NCI-H748 treated with DMSO at 0.1 percent for 48 hours (cell line): ENCODE results near the gene PELI3.

Experiments
- DNase-seq: peaks from one replicate; lab custom pipeline; 2025; lab: John Stamatoyannopoulos, UW

Gene PELI3

GRCh38 chr11:66475349-66476172 lies 8.9 kb downstream of the PELI3 start:
- no peak for DNase-seq

GRCh38 chr11:66476173-66476840 lies 9.6 kb downstream of the PELI3 start:
- DNase-seq, result no peak

- no peak for DNase-seq
Observed at GRCh38 chr11:66476841-66477251, 10.1 kb downstream of the PELI3 start.

GRCh38 chr11:66477263-66478201 lies 10.8 kb downstream of the PELI3 start:
- no peak for DNase-seq

GRCh38 chr11:66478729-66479393 lies 12.2 kb downstream of the PELI3 start:
- DNase-seq, result peak; percentile 32

GRCh38 chr11:66479394-66480116 lies 12.8 kb downstream of the PELI3 start:
- no peak for DNase-seq

GRCh38 chr11:66480117-66480938 lies 13.6 kb downstream of the PELI3 start, which contains the start of gene DPP3:
TSS of gene DPP3 (plus strand) at chr11:66480434. CDS start at chr11:66482201, 1,767 bp downstream.
- DNase-seq, result peak; percentile 90

GRCh38 chr11:66484806-66485380 lies 18.2 kb downstream of the PELI3 start:
- DNase-seq, result no peak

- no peak for DNase-seq
Observed at GRCh38 chr11:66488957-66489356, 22.3 kb downstream of the PELI3 start.

- DNase-seq, result no peak
Observed at GRCh38 chr11:66489636-66490035, 22.9 kb downstream of the PELI3 start.

- DNase-seq, result no peak
Observed at GRCh38 chr11:66491315-66491935, 24.7 kb downstream of the PELI3 start.

GRCh38 chr11:66492161-66492865 lies 25.6 kb downstream of the PELI3 start:
- no peak for DNase-seq

- no peak for DNase-seq
Observed at GRCh38 chr11:66493130-66493529, 26.4 kb downstream of the PELI3 start.

GRCh38 chr11:66494458-66494857 lies 27.8 kb downstream of the PELI3 start:
- no peak for DNase-seq

- no peak for DNase-seq
Observed at GRCh38 chr11:66494935-66495334, 28.2 kb downstream of the PELI3 start.

- DNase-seq, result no peak
Observed at GRCh38 chr11:66495401-66495854, 28.7 kb downstream of the PELI3 start.

GRCh38 chr11:66497206-66497605 lies 30.5 kb downstream of the PELI3 start:
- DNase-seq, result no peak

GRCh38 chr11:66498506-66498905 lies 31.8 kb downstream of the PELI3 start:
- no peak for DNase-seq
